HEK293 (cell line): ENCODE measurements around the gene MYL7.

Experiments
- CTCF ChIA-PET: fragments of 350-600 bp; formaldehyde crosslinking; extraction: SDS; loops from one replicate; lab custom pipeline; 2021; ENCODE audit warnings: antibody characterized with exemption; lab: Yijun Ruan, JAX
- POLR2A ChIA-PET: fragments of 300-600 bp; formaldehyde crosslinking; extraction: SDS; loops from one replicate; lab custom pipeline; 2020; ENCODE audit warnings: antibody characterized with exemption, inconsistent platforms; lab: Yijun Ruan, JAX
- H3K27ac ChIP-seq: fragments of 200-500 bp; sonication (Bioruptor generic); 2 replicates; pipeline ENCODE4 v1.5.1; 2014; ENCODE audit warnings: low read depth, low read length, control low read depth, inconsistent platforms; ENCODE audit errors: extremely low read depth
- H3K36me3 ChIP-seq, 2 experiments: fragments of 200-500 bp in 1 of 2; sonication (Bioruptor generic) in 1 of 2; 1 replicate in 1 of 2; 2 replicates in 1 of 2; pipeline ENCODE4 v1.5.1; 2014 to 2017; ENCODE audit warnings: inconsistent platforms in 2 of 2, low read length in 2 of 2; ENCODE audit not compliant: control insufficient read depth in 2 of 2, insufficient read depth in 1 of 2
- H3K4me1 ChIP-seq: fragments of 200-500 bp; sonication (Bioruptor generic); 2 replicates; pipeline ENCODE4 v1.5.1; 2014; ENCODE audit warnings: mild to moderate bottlenecking, low read length, inconsistent platforms; ENCODE audit not compliant: control insufficient read depth, insufficient read depth
- H3K4me3 ChIP-seq: 2 replicates; pipeline ENCODE4 v1.5.1; 2011; ENCODE audit warnings: low read depth, mild to moderate bottlenecking, control low read depth, low read length, moderate library complexity
- H3K9me3 ChIP-seq: fragments of 200-500 bp; sonication (Bioruptor generic); 2 replicates; pipeline ENCODE4 v1.5.1; 2014; ENCODE audit warnings: low read depth, low read length, inconsistent platforms; ENCODE audit not compliant: control insufficient read depth, insufficient read depth
- AEBP2 ChIP-seq: fragments of 450-650 bp; formaldehyde crosslinking; IDR thresholded peaks from 2 replicates; pipeline ENCODE4 v1.5.1; 2016; ENCODE audit warnings: missing biosample characterization, missing genetic modification characterization, borderline replicate concordance
- BCL11B ChIP-seq: fragments of 450-650 bp; formaldehyde crosslinking; IDR thresholded peaks from 2 replicates; pipeline ENCODE4 v1.5.1; 2016; ENCODE audit warnings: low read depth, missing biosample characterization, missing genetic modification characterization
- BCL6B ChIP-seq: fragments of 450-650 bp; formaldehyde crosslinking; IDR thresholded peaks from 2 replicates; pipeline ENCODE4 v1.5.1; 2017; ENCODE audit warnings: missing biosample characterization, missing genetic modification characterization
- GLIS1 ChIP-seq: fragments of 450-650 bp; formaldehyde crosslinking; IDR thresholded peaks from 2 replicates; pipeline ENCODE4 v1.5.1; 2016; ENCODE audit warnings: missing biosample characterization, missing genetic modification characterization
- HOXC10 ChIP-seq: sonication (generic); formaldehyde crosslinking; IDR thresholded peaks from 2 replicates; pipeline ENCODE4 v1.8.1; 2023; ENCODE audit warnings: mild to moderate bottlenecking, missing genetic modification reagents
- INSM2 ChIP-seq: fragments of 450-650 bp; formaldehyde crosslinking; IDR thresholded peaks from 2 replicates; pipeline ENCODE4 v1.5.1; 2016; ENCODE audit warnings: missing biosample characterization, missing genetic modification characterization
- SALL2 ChIP-seq: fragments of 450-650 bp; formaldehyde crosslinking; IDR thresholded peaks from 2 replicates; pipeline ENCODE4 v1.5.0; 2017; ENCODE audit warnings: missing biosample characterization, mild to moderate bottlenecking, missing genetic modification characterization, borderline replicate concordance
- SP7 ChIP-seq: fragments of 450-650 bp; formaldehyde crosslinking; IDR thresholded peaks from 2 replicates; pipeline ENCODE4 v1.5.1; 2016; ENCODE audit warnings: missing biosample characterization, missing genetic modification characterization
- ZIC2 ChIP-seq: fragments of 450-650 bp; formaldehyde crosslinking; IDR thresholded peaks from 2 replicates; pipeline ENCODE4 v1.5.1; 2016; ENCODE audit warnings: missing biosample characterization, missing genetic modification characterization
- ZNF16 ChIP-seq: fragments of 450-650 bp; formaldehyde crosslinking; IDR thresholded peaks from 2 replicates; pipeline ENCODE4 v1.5.1; 2016; ENCODE audit warnings: low read depth, missing biosample characterization, missing genetic modification characterization
- ZNF19 ChIP-seq: fragments of 450-650 bp; formaldehyde crosslinking; IDR thresholded peaks from 2 replicates; pipeline ENCODE4; 2016; ENCODE audit warnings: missing biosample characterization, missing genetic modification characterization, low read depth
- ZNF513 ChIP-seq: fragments of 450-650 bp; IDR thresholded peaks from 2 replicates; pipeline ENCODE4 v1.5.1; 2018; ENCODE audit warnings: missing biosample characterization, missing genetic modification characterization
- ZNF521 ChIP-seq: fragments of 450-650 bp; formaldehyde crosslinking; IDR thresholded peaks from 2 replicates; pipeline ENCODE4 v1.5.1; 2017; ENCODE audit warnings: missing biosample characterization, mild to moderate bottlenecking, missing genetic modification characterization
- ZNF555 ChIP-seq: fragments of 450-650 bp; formaldehyde crosslinking; conservative IDR thresholded peaks from 2 replicates; pipeline ENCODE4 v1.5.1; 2017; ENCODE audit warnings: missing biosample characterization, mild to moderate bottlenecking, missing genetic modification characterization, inconsistent platforms
- ZNF610 ChIP-seq: fragments of 450-650 bp; formaldehyde crosslinking; IDR thresholded peaks from 2 replicates; pipeline ENCODE4 v1.5.1; 2016; ENCODE audit warnings: missing biosample characterization, missing genetic modification characterization, borderline replicate concordance
- ZNF624 ChIP-seq: fragments of 450-650 bp; formaldehyde crosslinking; IDR thresholded peaks from 2 replicates; pipeline ENCODE4 v1.5.1; 2017; ENCODE audit warnings: missing biosample characterization, missing genetic modification characterization

Gene MYL7

GRCh38 chr7:44103923-44104859, 36.9 kb downstream of the MYL7 start, which contains the start of gene AEBP1 (continued):
- no peak for TF ChIP-seq BCL6B (tag by site-specific recombination)
- no peak for TF ChIP-seq AEBP2 (tag by site-specific recombination)
- TF ChIP-seq HOXC10 (CRISPR knock-in tag): no peak
- TF ChIP-seq, all 188 proteins: peak for 0

- no peak overlapping the region for H3K4me3 ChIP-seq
- ChIA-PET POLR2A (no interaction called here), CTCF (no interaction called here)
- no peak overlapping the region for H3K27ac ChIP-seq
- no peaks in the 10 kb centered on the region for H3K36me3 ChIP-seq
- H3K9me3 ChIP-seq: no peaks in the 10 kb centered on the region
- no peaks in the 10 kb centered on the region for H3K4me1 ChIP-seq
- no peak for TF ChIP-seq BCL6B (tag by site-specific recombination)
- no peak for TF ChIP-seq ZNF16 (tag by site-specific recombination)
- peak; percentile 60; the same call in 1 of the 2 replicates for TF ChIP-seq GLIS1
- peak; percentile 54 for TF ChIP-seq ZIC2 (tag by site-specific recombination)
These were observed 37.6 kb downstream of the MYL7 start for GRCh38 chr7:44103566-44103922.

- Histone ChIP-seq H3K9me3 (no peaks in the 10 kb centered on the region), H3K36me3 (no peaks in the 10 kb centered on the region)
- POLR2A ChIA-PET: no interaction called here
- peak; percentile 76 for TF ChIP-seq GLIS1
- no peak for TF ChIP-seq SP7 (tag by site-specific recombination)
- TF ChIP-seq, all 188 proteins: peak for 1
- CTCF ChIA-PET: interaction anchor here (1.3 kb wide), 1 partner anchor 94 kb away, joined by 3 read pairs; no protein-coding TSS in a partner anchor
- Histone ChIP-seq H3K4me3 (no peak overlapping the region), H3K4me1 (no peaks in the 10 kb centered on the region), H3K27ac (no peak overlapping the region)
These were observed 38.1 kb downstream of the MYL7 start for GRCh38 chr7:44102846-44103565.

GRCh38 chr7:44101966-44102845, 38.9 kb downstream of the MYL7 start:
- H3K9me3 ChIP-seq: no peaks in the 10 kb centered on the region
- H3K27ac ChIP-seq: no peak overlapping the region
- no peaks in the 10 kb centered on the region for H3K4me1 ChIP-seq
- TF ChIP-seq SALL2 (tag by site-specific recombination): no peak
- TF ChIP-seq ZNF521: no peak
- TF ChIP-seq GLIS1: no peak
- no peak for TF ChIP-seq INSM2 (tag by site-specific recombination)
- no peak for TF ChIP-seq ZNF610 (tag by site-specific recombination)
- TF ChIP-seq ZNF555 (tag by site-specific recombination): no peak
- no peak for TF ChIP-seq ZNF513 (tag by site-specific recombination)
- TF ChIP-seq ZNF624 (tag by site-specific recombination): no peak
- TF ChIP-seq ZNF19 (tag by site-specific recombination): no peak
- no peak for TF ChIP-seq BCL11B (tag by site-specific recombination)
- TF ChIP-seq, all 188 proteins: peak for 0
- POLR2A ChIA-PET: no interaction called here
- CTCF ChIA-PET: interaction anchor here (1.3 kb wide), 1 partner anchor 95 kb away, joined by 3 read pairs; no protein-coding TSS in a partner anchor
- Histone ChIP-seq H3K4me3 (no peak overlapping the region), H3K36me3 (no peaks in the 10 kb centered on the region)
